Retinal pigment epithelial cell (primary cell): ENCODE measurements around the gene MTG1.

Experiments used
- DNase-seq: peaks from one replicate; pipeline ENCODE4 v3.0.0-alpha.2; 2010; ENCODE audit warnings: low read depth
- H3K4me3 ChIP-seq: 2 replicates; pipeline ENCODE4 v1.5.1; 2011; ENCODE audit warnings: mild to moderate bottlenecking, low read length, control low read depth, moderate library complexity
- TF ChIP-seq, protein P1 (sequence below): conservative IDR thresholded peaks from 2 replicates; pipeline ENCODE4 v1.5.1; 2011; ENCODE audit warnings: low read depth, low read length, control low read depth, inconsistent platforms

The MTG1 gene

DNA sequence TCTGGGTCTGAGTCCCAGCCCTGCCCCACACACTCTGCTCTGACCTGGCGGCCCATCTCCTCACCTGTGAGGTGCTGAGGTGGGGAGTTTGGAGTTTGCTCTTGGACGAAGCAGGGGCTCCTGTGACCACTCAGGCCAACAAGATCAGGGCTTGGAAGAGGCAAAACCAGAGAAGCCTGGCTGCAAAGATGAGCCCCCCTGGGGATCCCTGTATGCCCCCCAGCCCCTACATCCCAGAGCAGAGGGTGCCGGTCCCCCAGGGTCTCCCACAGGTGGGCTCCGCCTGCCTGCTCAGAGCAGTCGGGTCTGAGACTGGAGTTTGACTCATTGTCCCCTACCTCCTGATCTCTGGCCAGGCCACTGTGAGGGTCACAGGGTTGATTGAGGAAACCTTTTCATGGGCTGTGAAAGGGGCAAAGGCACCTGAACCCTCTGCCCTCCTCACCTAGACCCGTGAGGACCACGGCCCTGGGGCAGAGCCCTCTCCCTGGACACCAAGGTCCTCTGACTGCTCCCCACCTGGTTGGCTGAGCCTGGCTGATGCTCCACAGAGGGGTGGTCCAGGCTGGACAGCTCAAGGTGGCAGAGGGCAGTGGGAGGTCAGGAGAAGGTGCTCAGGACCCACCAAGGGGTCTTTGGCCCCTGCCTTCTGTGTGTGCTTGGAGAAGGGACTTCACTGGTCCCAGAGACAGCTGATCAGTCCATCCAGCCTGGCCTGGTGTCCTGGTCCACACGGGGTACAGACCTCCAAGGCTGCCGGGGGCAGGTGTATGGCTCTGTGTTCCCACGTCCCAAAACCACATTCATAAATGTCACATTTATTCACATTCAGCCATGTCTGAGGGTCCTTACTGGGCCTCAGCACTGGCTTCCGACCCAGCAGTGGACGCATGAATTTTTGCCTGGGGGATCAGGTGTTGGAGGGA, 50.6 kb downstream of the MTG1 start:
- DNase-seq, result no peak
- TF ChIP-seq, protein P1, sequence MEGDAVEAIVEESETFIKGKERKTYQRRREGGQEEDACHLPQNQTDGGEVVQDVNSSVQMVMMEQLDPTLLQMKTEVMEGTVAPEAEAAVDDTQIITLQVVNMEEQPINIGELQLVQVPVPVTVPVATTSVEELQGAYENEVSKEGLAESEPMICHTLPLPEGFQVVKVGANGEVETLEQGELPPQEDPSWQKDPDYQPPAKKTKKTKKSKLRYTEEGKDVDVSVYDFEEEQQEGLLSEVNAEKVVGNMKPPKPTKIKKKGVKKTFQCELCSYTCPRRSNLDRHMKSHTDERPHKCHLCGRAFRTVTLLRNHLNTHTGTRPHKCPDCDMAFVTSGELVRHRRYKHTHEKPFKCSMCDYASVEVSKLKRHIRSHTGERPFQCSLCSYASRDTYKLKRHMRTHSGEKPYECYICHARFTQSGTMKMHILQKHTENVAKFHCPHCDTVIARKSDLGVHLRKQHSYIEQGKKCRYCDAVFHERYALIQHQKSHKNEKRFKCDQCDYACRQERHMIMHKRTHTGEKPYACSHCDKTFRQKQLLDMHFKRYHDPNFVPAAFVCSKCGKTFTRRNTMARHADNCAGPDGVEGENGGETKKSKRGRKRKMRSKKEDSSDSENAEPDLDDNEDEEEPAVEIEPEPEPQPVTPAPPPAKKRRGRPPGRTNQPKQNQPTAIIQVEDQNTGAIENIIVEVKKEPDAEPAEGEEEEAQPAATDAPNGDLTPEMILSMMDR, result no peak

DNA sequence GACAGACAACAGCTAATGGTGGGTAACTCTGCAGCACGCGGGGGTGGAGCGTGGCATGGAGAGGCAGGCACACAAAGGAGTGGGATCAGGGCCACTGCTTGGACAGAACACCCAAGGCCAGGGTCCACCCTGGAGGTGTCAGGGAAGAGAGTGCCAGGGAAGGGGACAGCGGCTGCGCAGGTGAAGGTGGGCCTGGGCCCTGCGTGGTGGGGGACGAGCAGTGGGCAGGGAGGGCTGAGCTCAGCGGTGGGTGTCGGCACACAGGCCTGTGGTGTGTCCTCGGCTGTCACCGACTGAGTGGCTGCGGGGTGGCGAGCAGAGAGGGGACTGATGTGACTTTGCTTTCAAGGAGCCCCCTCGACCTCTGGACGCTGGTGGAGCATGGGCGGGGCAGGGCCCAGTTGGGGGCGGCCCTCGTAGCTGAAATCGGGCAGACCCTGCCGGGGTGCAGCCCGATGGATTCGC, 51.3 kb downstream of the MTG1 start:
- H3K4me3 ChIP-seq, result no peak overlapping the region
- no peak for DNase-seq
- TF ChIP-seq, protein P1, result no peak

More for the DNA sequence above, 50.6 kb downstream of the MTG1 start:
- no peak overlapping the region for H3K4me3 ChIP-seq

DNA sequence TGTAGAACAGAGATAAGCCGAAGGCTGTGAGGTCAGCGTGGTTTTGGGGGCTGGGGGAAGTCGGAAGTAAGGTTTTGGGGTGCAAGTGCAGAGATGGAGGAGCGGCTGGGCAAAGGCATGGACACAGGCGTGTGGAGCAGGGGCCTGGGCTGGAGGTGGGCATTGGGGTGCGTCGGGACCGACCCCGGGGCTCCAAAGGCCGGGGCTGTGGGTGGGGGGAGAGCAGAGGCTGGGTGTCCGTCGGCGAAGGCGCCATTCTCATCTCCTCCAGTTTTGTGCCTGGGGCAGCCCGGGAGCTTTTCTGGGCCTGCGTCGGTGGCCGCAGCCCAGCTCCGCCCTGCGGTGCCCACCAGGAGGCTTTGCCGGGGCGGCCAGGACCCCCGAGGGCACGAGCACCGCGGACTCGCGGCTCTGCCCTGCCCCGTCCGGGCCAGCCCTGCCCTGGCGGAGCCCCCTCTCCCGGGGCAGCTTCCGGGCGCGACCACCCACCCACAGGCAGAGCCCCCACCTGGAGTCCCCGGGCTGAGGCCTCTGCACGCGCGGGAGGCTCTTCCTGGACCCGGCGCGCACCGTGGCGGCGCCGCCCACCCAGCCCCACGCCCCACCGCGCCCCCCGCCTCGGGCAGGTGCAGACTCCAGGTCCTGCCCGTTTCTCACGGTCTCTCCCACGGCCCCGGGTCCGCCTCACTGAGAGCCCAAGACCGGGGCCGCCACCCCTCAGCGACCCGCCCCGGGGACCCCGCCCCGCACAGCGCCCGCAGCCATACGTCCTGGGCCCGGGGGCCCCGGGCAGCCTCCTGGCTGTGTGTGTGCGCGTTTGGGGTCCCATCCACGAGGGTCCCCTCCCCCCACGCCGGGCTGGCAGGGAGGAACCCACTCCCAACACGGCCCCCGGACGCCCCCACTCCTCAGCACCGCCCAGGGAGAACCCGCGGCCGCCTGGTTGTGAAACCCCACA, 52.1 kb downstream of the MTG1 start:
- TF ChIP-seq, protein P1, result no peak
- DNase-seq, result no peak
- H3K4me3 ChIP-seq, result no peak overlapping the region

DNA sequence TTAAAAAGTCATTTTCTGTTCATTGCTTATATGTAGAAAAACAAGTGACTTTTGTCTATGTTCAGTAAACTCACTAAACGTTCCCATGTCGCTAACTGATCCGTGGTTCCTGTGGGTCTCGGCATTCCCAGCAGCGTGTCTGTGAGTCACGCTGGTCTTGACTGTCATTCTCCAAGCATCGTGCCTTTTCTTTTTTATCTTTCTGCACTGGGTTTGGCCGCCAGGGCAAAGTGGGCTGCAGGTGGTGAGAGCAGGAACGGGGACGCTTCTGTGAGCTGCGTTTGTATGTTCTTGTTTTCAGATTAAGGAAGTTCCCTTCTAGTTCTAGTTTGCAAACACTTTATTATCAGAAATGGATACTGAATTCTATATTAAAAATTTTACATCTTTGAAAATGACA, 53.0 kb downstream of the MTG1 start:
- H3K4me3 ChIP-seq, result no peak overlapping the region
- TF ChIP-seq, protein P1, result no peak

DNA sequence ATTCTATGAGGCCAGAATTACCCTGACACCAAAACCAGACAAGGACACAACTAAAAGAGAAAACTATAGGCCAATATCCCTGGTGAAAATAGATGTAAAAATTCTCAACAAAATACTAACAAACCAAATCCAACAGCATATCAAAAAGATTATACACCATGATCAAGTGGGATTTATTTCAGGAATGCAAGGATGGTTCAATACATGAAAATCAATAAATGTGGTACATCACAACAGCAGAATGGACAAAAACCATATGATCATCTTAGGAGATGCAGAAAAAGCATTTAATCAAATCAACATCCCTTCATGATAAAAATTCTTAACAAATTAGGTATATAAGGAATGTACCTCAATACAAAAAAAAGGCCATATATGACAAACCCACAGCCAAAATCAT, 54.2 kb downstream of the MTG1 start:
- DNase-seq, result no peak
- TF ChIP-seq, protein P1, result no peak
- H3K4me3 ChIP-seq, result no peak overlapping the region

More for the DNA sequence above, 53.0 kb downstream of the MTG1 start:
- DNase-seq, result no peak

DNA sequence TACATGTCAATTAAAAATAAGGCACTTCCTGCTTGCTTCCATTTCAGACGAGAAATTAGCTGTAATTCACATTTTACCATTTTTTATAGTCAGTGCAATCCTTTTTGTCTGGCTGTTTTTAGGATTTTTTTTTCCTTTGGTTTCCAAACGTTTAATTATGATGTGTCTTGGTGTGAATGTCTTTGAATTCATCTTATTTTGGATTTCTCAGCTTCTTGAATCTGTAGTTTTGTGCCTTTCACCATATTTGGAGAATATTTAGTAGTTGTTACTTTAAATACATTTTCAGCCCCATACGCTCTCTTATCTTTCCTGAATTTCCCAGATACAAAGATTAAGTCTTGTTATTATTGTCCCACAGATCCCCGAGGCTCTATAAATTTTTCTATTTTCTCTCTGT, 57.4 kb downstream of the MTG1 start:
- TF ChIP-seq, protein P1, result no peak
- H3K4me3 ChIP-seq, result no peak overlapping the region
- no peak for DNase-seq
